ENCODE results near the gene FADS3. TPM values are rescaled to one million over a fixed set of nuclear protein-coding genes. Genes with fewer than 3 reads are reported as not detected.
A peak's percentile ranks its signal among the peaks of the same experiment; 100 is the strongest.

The FADS3 gene
- total and polyA plus RNA-seq, 2 donors (not counting 1 experiment from before 2014, with no cell fraction given): 79.9 to 224 TPM

DNA sequence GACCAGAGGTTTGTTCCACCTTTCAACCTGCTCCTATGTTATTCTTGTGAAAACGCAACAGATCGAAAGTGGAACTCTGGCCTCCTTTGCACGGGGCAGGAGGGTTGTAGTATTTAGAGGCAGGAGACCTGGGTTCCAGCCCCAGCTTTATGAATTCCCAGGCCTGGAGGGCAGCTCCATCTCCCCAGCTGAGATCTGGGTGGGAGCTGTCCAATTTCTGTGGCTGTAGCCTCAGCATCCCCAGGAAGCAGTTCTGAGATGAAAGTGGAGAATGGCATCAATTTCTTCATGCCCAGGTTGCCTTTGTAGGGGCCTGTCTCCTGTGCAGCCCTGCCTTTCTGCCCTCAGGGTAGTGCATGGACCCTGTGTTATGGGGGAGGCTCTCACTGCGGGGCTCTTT lies 59.1 kb downstream of the FADS3 start:
- H3K79me2 ChIP-seq (ENCODE audit: control insufficient read depth, insufficient read depth, low read length): peaks cover 77% of the 10 kb centered on the region
- H3K36me3 ChIP-seq (ENCODE audit: control insufficient read depth, insufficient read depth, low read length): peaks cover 17% of the 10 kb centered on the region

DNA sequence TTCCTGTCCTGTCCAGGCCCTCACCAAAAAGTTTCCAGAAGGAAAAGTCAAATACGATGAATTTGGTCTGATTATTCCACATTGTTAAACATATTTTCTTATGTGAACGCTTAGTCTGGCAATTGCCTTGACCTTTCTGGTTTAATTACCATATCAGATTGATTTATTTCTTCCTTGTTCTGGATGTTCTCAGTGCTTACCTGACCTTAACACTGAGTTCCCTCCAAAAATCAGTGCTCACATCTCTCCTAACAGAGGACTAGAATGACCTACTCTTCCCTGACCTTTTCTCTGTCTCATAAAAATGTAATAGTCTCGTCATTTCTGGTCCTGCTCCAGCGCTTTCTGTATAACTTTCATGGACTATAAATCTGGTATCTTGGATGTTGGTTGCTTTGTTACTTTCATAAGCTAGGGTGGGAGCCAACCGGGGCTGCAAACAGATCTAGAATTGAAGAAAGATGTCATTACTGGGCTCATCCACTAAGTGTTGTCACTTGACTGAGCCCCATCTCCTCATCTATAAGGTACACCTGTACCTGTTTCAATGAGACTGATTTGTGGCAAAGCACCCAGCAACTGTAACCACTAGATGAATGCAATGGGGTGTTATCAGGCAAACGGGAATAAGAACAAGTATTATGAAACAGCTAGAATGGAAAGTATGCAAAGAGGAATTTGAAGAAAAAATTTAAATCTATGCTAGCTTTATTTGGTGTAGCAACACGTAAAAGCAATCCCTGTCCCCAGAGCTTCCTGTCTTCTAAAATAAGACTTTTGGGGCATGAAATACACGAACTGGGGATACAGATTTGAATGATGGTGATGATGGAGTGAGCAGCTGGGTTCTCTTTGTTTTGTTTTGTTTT lies 60.9 kb downstream of the FADS3 start:
- Histone ChIP-seq H4K20me1 (ENCODE audit: control insufficient read depth, extremely low read depth, insufficient read depth, low read length) (peaks cover 2% of the 10 kb centered on the region), H3K79me2 (ENCODE audit: control insufficient read depth, insufficient read depth, low read length) (peaks cover 64% of the 10 kb centered on the region), H2AFZ (ENCODE audit: low read length) (no peak overlapping the region), H3K9ac (ENCODE audit: insufficient read depth, low read length) (no peak overlapping the region), H3K4me3 (replicated peaks in 1 of 4; ENCODE audit: control extremely low read depth in 1 of 4, insufficient read depth in 1 of 4, low read depth in 3 of 4, low read length in 4 of 4) (peak overlapping the region; percentile 83 to 98 (median 88)), H3K9me3 (ENCODE audit: control insufficient read depth, insufficient read depth, low read depth, low read length) (no peaks in the 10 kb centered on the region), H3K4me2 (ENCODE audit: extremely low read depth, insufficient read depth, low read length) (peak overlapping the region; percentile 99), H3K4me1 (ENCODE audit: control insufficient read depth, extremely low read depth, insufficient read depth, low read length) (peaks cover 26% of the 10 kb centered on the region), H3K27me3 (ENCODE audit: control insufficient read depth, insufficient read depth, low read length) (no peaks in the 10 kb centered on the region), H3K27ac (ENCODE audit: insufficient read depth, low read length) (no peak overlapping the region), H3K36me3 (ENCODE audit: control insufficient read depth, insufficient read depth, low read length) (peaks cover 17% of the 10 kb centered on the region)
- peak in 1 of 2 donors; percentile 46 for DNase-seq (ENCODE audit: low read depth in 2 of 2)
- TF ChIP-seq EZH2 (IDR thresholded peaks at IDR 0.05; ENCODE audit: low read length, missing control alignments): no peak
- TF ChIP-seq, protein P1, sequence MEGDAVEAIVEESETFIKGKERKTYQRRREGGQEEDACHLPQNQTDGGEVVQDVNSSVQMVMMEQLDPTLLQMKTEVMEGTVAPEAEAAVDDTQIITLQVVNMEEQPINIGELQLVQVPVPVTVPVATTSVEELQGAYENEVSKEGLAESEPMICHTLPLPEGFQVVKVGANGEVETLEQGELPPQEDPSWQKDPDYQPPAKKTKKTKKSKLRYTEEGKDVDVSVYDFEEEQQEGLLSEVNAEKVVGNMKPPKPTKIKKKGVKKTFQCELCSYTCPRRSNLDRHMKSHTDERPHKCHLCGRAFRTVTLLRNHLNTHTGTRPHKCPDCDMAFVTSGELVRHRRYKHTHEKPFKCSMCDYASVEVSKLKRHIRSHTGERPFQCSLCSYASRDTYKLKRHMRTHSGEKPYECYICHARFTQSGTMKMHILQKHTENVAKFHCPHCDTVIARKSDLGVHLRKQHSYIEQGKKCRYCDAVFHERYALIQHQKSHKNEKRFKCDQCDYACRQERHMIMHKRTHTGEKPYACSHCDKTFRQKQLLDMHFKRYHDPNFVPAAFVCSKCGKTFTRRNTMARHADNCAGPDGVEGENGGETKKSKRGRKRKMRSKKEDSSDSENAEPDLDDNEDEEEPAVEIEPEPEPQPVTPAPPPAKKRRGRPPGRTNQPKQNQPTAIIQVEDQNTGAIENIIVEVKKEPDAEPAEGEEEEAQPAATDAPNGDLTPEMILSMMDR (conservative IDR thresholded peaks at IDR 0.05 in 1 of 2, IDR thresholded peaks at IDR 0.05 in 1 of 2; ENCODE audit: low read depth in 1 of 2, low read length in 2 of 2): no peak

More for the DNA sequence above, 59.1 kb downstream of the FADS3 start:
- peak overlapping the region in 1 of 4 experiments; percentile 98 for H3K4me3 ChIP-seq (replicated peaks in 1 of 4; ENCODE audit: control extremely low read depth in 1 of 4, insufficient read depth in 1 of 4, low read depth in 3 of 4, low read length in 4 of 4)
- H3K9ac ChIP-seq (ENCODE audit: insufficient read depth, low read length): no peak overlapping the region
- H3K9me3 ChIP-seq (ENCODE audit: control insufficient read depth, insufficient read depth, low read depth, low read length): no peaks in the 10 kb centered on the region
- peaks cover 2% of the 10 kb centered on the region for H4K20me1 ChIP-seq (ENCODE audit: control insufficient read depth, extremely low read depth, insufficient read depth, low read length)
- no peaks in the 10 kb centered on the region for H3K27me3 ChIP-seq (ENCODE audit: control insufficient read depth, insufficient read depth, low read length)
- no peak for DNase-seq (ENCODE audit: low read depth in 2 of 2)
- TF ChIP-seq, protein P1 (conservative IDR thresholded peaks at IDR 0.05 in 1 of 2, IDR thresholded peaks at IDR 0.05 in 1 of 2; ENCODE audit: low read depth in 1 of 2, low read length in 2 of 2): no peak
- TF ChIP-seq EZH2 (IDR thresholded peaks at IDR 0.05; ENCODE audit: low read length, missing control alignments): no peak
- no peak overlapping the region for H2AFZ ChIP-seq (ENCODE audit: low read length)
- H3K4me2 ChIP-seq (ENCODE audit: extremely low read depth, insufficient read depth, low read length): no peak overlapping the region
- peaks cover 22% of the 10 kb centered on the region for H3K4me1 ChIP-seq (ENCODE audit: control insufficient read depth, extremely low read depth, insufficient read depth, low read length)
- no peak overlapping the region for H3K27ac ChIP-seq (ENCODE audit: insufficient read depth, low read length)

DNA sequence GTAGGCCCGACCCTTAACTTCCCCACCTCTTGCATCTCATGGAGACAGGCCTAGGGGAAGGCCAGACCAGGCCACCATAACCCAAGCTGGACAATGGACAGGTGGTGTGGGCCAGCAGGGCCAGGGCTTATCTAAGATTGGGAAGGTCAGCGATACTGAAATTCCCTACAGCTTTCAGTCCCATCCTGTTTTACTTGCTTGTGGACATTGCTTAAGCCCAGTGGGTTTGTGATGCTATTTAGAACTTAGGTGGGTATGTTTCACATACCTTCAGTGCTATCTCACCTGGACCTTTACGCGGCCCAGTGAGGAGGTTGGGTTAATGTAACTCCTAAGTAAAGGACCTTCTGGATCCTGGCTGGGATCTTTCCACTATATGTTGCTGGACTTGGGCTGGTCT lies 61.5 kb downstream of the FADS3 start:
- Histone ChIP-seq H3K4me3 (replicated peaks in 1 of 4; ENCODE audit: control extremely low read depth in 1 of 4, insufficient read depth in 1 of 4, low read depth in 3 of 4, low read length in 4 of 4) (peak overlapping the region; percentile 83 to 98 (median 88)), H3K4me2 (ENCODE audit: extremely low read depth, insufficient read depth, low read length) (peak overlapping the region; percentile 99), H4K20me1 (ENCODE audit: control insufficient read depth, extremely low read depth, insufficient read depth, low read length) (peaks cover 2% of the 10 kb centered on the region), H3K9ac (ENCODE audit: insufficient read depth, low read length) (no peak overlapping the region), H2AFZ (ENCODE audit: low read length) (no peak overlapping the region), H3K36me3 (ENCODE audit: control insufficient read depth, insufficient read depth, low read length) (peaks cover 17% of the 10 kb centered on the region), H3K27ac (ENCODE audit: insufficient read depth, low read length) (peak overlapping the region; percentile 75), H3K4me1 (ENCODE audit: control insufficient read depth, extremely low read depth, insufficient read depth, low read length) (peaks cover 24% of the 10 kb centered on the region), H3K27me3 (ENCODE audit: control insufficient read depth, insufficient read depth, low read length) (no peaks in the 10 kb centered on the region), H3K9me3 (ENCODE audit: control insufficient read depth, insufficient read depth, low read depth, low read length) (no peaks in the 10 kb centered on the region), H3K79me2 (ENCODE audit: control insufficient read depth, insufficient read depth, low read length) (peaks cover 61% of the 10 kb centered on the region)
- TF ChIP-seq, protein P1 (conservative IDR thresholded peaks at IDR 0.05 in 1 of 2, IDR thresholded peaks at IDR 0.05 in 1 of 2; ENCODE audit: low read depth in 1 of 2, low read length in 2 of 2): no peak
- no peak for TF ChIP-seq EZH2 (IDR thresholded peaks at IDR 0.05; ENCODE audit: low read length, missing control alignments)
- DNase-seq (ENCODE audit: low read depth in 2 of 2): no peak

All from fibroblast of lung (primary cell).